Esophagus muscularis mucosa (tissue), 4 donors: ENCODE results near the gene WWOX.

Source experiments
- EP300 ChIP-seq: sonication (generic); formaldehyde crosslinking; IDR thresholded peaks from one replicate; pipeline ENCODE4 v1.6.1; 2017; ENCODE audit warnings: antibody characterized with exemption
- POLR2A ChIP-seq: fragments of 450-650 bp; IDR thresholded peaks from one replicate; pipeline ENCODE4 v1.6.1; 2017; ENCODE audit warnings: antibody characterized with exemption, moderate library complexity, mild to moderate bottlenecking, low read depth
- POLR2AphosphoS5 ChIP-seq, 2 donors: sonication (generic); formaldehyde crosslinking; IDR thresholded peaks; one replicate each; pipeline ENCODE4 v1.6.1; 2017; ENCODE audit warnings: antibody characterized with exemption in 2 of 2
- TF ChIP-seq, protein P1 (sequence below), 3 experiments: fragments of 200-600 bp in 2 of 3; fragments of 450-650 bp in 1 of 3; sonication (generic) in 2 of 3; IDR thresholded peaks; one replicate each; pipeline ENCODE4 v1.5.1; 2017 to 2019; ENCODE audit warnings: antibody characterized with exemption in 3 of 3, mild to moderate bottlenecking in 2 of 3, moderate library complexity in 1 of 3

DNA sequence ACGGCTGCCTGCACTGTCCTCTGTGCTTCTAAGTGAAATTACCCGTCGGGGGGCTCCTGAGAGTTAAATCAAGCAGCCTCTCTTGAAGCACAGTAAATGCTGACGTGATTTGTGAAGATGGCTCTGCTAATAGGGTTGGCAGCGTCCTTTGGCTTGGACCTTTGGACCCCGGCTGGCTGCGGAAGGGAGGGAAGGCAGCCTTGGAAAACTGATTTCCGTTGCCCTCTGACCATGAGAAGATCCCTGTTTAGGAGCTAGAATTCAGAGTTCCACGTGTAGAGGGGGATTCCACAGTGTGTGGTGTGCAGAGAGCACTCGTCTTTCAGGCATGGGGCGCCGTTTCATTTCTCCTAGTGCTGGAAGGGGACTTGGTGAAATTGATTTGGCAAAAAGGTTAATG is 640.8 kb downstream of the WWOX start:
- TF ChIP-seq, protein P1, sequence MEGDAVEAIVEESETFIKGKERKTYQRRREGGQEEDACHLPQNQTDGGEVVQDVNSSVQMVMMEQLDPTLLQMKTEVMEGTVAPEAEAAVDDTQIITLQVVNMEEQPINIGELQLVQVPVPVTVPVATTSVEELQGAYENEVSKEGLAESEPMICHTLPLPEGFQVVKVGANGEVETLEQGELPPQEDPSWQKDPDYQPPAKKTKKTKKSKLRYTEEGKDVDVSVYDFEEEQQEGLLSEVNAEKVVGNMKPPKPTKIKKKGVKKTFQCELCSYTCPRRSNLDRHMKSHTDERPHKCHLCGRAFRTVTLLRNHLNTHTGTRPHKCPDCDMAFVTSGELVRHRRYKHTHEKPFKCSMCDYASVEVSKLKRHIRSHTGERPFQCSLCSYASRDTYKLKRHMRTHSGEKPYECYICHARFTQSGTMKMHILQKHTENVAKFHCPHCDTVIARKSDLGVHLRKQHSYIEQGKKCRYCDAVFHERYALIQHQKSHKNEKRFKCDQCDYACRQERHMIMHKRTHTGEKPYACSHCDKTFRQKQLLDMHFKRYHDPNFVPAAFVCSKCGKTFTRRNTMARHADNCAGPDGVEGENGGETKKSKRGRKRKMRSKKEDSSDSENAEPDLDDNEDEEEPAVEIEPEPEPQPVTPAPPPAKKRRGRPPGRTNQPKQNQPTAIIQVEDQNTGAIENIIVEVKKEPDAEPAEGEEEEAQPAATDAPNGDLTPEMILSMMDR (IDR thresholded peaks at IDR 0.05) = no peak
- no peak for TF ChIP-seq POLR2AphosphoS5 (IDR thresholded peaks at IDR 0.05)
- no peak for TF ChIP-seq POLR2A
- TF ChIP-seq EP300 = no peak
